ENCODE results near the gene MAP3K20. TPM values are rescaled to one million over a fixed set of nuclear protein-coding genes. Genes with fewer than 3 reads are reported as not detected.

MAP3K20 gene
- total RNA-seq, 4 donors from 2014 or later = 24.7 to 40.2 (median 33.8) TPM

DNA sequence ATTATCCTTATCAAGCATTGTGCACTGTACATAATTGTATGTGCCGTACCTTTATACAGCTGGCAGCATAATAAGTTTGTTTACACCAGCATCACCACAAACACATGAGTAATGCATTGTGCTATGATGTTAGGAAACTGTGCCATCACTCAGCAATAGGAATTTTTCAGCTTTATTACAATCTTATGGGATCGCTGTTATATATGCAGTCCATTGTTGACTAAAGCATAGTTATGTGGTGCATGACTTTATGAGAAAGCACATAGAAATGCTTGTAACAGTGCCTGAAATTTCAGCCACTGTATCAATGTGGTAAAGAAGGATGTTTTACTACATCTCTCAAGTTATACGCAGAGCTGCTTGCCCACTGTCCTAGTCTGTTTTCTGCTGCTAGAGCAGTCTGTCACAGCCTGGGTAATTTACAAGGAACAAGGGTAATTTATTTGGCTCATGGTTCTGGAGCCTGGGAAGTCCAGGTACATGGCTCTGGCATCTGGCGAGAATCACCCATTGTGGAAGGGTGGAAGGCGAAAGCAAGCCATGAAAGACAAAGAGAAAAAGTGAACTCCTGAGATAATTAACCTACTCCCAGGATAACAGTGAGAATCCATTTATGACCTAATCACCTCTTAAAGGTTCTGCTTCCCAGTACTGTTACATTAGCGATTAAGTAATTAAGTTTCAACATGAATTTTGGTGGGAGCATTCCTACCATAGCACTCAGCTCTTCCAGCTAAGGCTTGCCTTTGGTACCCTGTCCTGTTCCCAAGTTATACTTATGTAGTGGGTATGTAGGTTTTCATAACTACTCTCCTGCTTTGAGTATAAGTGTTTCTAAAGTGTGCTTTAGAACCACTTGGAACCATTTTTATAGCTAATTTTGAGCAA lies 4.6 kb downstream of the MAP3K20 start:
- no peak for DNase-seq
- Histone ChIP-seq H3K27me3 (no peaks in the 10 kb centered on the region), H3K36me3 (no peaks in the 10 kb centered on the region), H3K4me3 (no peak overlapping the region), H3K27ac (peak overlapping the region in 2 of 4 donors; percentile 13 to 28), H3K9me3 (no peaks in the 10 kb centered on the region), H3K4me1 (peaks cover 0 to 29% (median 13%) of the 10 kb centered on the region in 4 donors)
- in situ Hi-C loops (cut with MboI; ENCODE audit: low pct_ligation_motif_present in 1 of 4, low pct_unique_long_range_greater_than_20kb in 1 of 4, low sequenced_read_pairs in 3 of 4) = loop anchor here in 1 of 4 donors (25.0 kb wide), 1 partner anchor 107 kb away; no protein-coding TSS in a partner anchor
- TF ChIP-seq, protein P1, sequence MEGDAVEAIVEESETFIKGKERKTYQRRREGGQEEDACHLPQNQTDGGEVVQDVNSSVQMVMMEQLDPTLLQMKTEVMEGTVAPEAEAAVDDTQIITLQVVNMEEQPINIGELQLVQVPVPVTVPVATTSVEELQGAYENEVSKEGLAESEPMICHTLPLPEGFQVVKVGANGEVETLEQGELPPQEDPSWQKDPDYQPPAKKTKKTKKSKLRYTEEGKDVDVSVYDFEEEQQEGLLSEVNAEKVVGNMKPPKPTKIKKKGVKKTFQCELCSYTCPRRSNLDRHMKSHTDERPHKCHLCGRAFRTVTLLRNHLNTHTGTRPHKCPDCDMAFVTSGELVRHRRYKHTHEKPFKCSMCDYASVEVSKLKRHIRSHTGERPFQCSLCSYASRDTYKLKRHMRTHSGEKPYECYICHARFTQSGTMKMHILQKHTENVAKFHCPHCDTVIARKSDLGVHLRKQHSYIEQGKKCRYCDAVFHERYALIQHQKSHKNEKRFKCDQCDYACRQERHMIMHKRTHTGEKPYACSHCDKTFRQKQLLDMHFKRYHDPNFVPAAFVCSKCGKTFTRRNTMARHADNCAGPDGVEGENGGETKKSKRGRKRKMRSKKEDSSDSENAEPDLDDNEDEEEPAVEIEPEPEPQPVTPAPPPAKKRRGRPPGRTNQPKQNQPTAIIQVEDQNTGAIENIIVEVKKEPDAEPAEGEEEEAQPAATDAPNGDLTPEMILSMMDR (IDR thresholded peaks at IDR 0.05) = no peak
- no peak for TF ChIP-seq POLR2A (IDR thresholded peaks at IDR 0.05)
- no peak for TF ChIP-seq POLR2AphosphoS5 (IDR thresholded peaks at IDR 0.05)
- TF ChIP-seq EP300 (IDR thresholded peaks at IDR 0.05; ENCODE audit: low read depth) = no peak
- 77 to 82% methylated on average over 6 of the region's 6 CpGs for WGBS, 2 donors (ENCODE audit: low coverage in 1 of 2)
- intact Hi-C loops (cut with DNase I; ENCODE audit: low total_unique reads) = no loop called here

DNA sequence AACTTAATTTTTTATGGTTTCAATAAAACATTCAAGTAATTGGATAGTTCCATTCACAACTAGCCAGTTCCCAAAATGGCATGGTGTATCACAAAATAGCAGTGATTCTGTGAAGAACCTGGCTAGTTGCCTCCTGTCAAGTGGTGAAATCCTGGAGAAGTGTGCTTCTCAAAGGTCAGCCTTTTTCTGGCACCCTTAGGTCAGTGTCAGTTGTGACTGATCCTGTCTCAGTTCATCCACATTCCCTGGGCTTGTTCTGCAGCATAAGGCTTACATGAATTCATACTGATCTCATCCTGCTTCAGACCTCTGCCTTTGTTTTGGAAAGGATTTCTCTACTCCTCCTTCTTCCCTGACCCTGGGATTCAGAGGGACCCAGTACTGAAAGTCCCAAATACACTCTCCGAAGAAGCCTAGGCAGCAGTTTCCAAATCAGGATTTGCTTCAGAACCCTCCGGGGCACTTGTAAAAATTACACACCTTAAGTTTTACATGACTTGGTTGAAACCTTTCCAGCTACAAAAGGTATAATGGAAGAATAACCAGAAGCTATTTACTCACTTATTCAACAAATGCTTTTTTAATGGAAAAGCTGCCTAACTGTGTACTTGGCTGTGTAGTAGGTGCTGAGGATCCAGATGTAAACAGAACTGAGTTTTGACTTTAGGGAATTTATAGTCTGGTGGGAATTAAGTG lies 11.0 kb downstream of the MAP3K20 start:
- no peaks in the 10 kb centered on the region for H3K27me3 ChIP-seq
- TF ChIP-seq, protein P1 (IDR thresholded peaks at IDR 0.05) = no peak
- TF ChIP-seq EP300 (IDR thresholded peaks at IDR 0.05; ENCODE audit: low read depth) (no peak), POLR2A (IDR thresholded peaks at IDR 0.05) (no peak), POLR2AphosphoS5 (IDR thresholded peaks at IDR 0.05) (no peak)
- H3K9me3 ChIP-seq = no peaks in the 10 kb centered on the region
- WGBS, 2 donors (ENCODE audit: low coverage in 1 of 2) = 82% methylated on average over 2 of the region's 2 CpGs; no CpG with 5 or more reads in 1 of the 2 donors
- H3K36me3 ChIP-seq = no peaks in the 10 kb centered on the region
- no peak for DNase-seq
- peak overlapping the region; percentile 60 to 83 (median 68) for H3K27ac ChIP-seq
- in situ Hi-C loops (cut with MboI; ENCODE audit: low pct_ligation_motif_present in 1 of 4, low pct_unique_long_range_greater_than_20kb in 1 of 4, low sequenced_read_pairs in 3 of 4) (loop anchor here in 1 of 4 donors (25.0 kb wide), 1 partner anchor 101 kb away; no protein-coding TSS in a partner anchor), intact Hi-C loops (cut with DNase I; ENCODE audit: low total_unique reads) (no loop called here)
- no peak overlapping the region for H3K4me3 ChIP-seq
- peaks cover 0 to 28% (median 7%) of the 10 kb centered on the region in 4 donors for H3K4me1 ChIP-seq

DNA sequence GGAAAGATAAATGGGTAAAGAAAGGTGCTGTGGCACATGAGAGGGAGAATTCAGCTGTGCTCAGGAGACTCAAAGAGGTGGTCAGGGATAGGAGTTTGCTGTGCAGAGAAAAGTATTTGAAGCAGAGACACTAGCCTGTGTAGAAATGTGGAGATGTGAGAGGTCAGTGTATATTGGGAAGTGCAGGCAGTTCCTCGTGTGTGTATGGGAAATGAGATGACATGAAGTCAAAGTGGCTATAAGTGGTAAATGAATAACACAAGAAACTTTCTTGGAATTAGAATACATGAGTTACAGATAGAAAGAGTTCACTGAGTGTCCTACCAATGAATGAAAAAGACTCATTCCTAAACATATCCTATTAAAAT lies 11.6 kb downstream of the MAP3K20 start:
- TF ChIP-seq POLR2A (IDR thresholded peaks at IDR 0.05) = no peak
- no peaks in the 10 kb centered on the region for H3K36me3 ChIP-seq
- H3K9me3 ChIP-seq = no peaks in the 10 kb centered on the region
- WGBS, 2 donors (ENCODE audit: low coverage in 1 of 2) = 11 to 48% methylated on average over 1 of the region's 1 CpG
- H3K27me3 ChIP-seq = no peaks in the 10 kb centered on the region
- intact Hi-C loops (cut with DNase I; ENCODE audit: low total_unique reads) (no loop called here), in situ Hi-C loops (cut with MboI; ENCODE audit: low pct_ligation_motif_present in 1 of 4, low pct_unique_long_range_greater_than_20kb in 1 of 4, low sequenced_read_pairs in 3 of 4) (loop anchor here in 1 of 4 donors (25.0 kb wide), 1 partner anchor 100 kb away; no protein-coding TSS in a partner anchor)
- peak overlapping the region; percentile 60 to 83 (median 68) for H3K27ac ChIP-seq
- H3K4me3 ChIP-seq = no peak overlapping the region
- no peak for DNase-seq
- peaks cover 0 to 33% (median 9%) of the 10 kb centered on the region in 4 donors for H3K4me1 ChIP-seq

DNA sequence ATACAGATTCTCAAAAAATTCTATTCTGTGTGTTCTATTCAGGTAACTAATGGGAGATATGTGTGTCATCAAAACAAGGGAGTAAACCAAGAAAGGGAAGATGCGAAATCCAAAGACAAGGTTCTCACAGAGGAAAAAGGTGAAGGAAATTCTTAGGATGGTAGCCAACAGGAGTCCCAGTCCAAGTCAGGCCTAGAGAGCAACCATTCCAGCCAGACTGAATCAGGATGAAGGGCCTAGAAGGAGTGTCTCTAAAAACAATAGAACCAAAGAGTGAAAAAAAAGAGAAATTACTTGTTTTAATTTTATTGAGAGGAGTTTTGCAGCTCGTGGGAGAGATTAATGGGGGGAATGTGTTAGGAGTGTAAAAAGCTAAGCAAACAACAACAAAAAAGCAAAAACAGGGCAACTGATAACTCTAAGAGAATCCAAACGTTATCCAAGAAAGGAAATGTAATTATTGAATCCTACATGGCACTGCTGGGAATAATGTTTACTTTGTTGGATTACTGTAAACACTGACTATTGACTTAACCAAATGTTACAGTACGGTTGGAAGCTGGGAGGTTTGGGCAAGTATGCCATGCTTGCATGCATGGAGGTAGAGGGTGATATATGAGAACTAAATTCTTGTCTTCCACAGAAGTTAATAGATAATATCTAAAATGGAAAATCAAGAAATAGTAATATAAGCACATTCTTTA lies 12.3 kb downstream of the MAP3K20 start:
- no peak for DNase-seq
- Histone ChIP-seq H3K9me3 (no peaks in the 10 kb centered on the region), H3K36me3 (no peaks in the 10 kb centered on the region), H3K27ac (peak overlapping the region; percentile 60 to 83 (median 68)), H3K27me3 (no peaks in the 10 kb centered on the region), H3K4me1 (peaks cover 2 to 41% (median 13%) of the 10 kb centered on the region in 4 donors), H3K4me3 (no peak overlapping the region)
- TF ChIP-seq POLR2AphosphoS5 (IDR thresholded peaks at IDR 0.05) (no peak), POLR2A (IDR thresholded peaks at IDR 0.05) (no peak), EP300 (IDR thresholded peaks at IDR 0.05; ENCODE audit: low read depth) (no peak)
- TF ChIP-seq, protein P1 (IDR thresholded peaks at IDR 0.05) = no peak
- WGBS, 2 donors (ENCODE audit: low coverage in 1 of 2) = 72% methylated on average over 4 of the region's 4 CpGs
- in situ Hi-C loops (cut with MboI; ENCODE audit: low pct_ligation_motif_present in 1 of 4, low pct_unique_long_range_greater_than_20kb in 1 of 4, low sequenced_read_pairs in 3 of 4) (loop anchor here in 1 of 4 donors (25.0 kb wide), 1 partner anchor 99 kb away; no protein-coding TSS in a partner anchor), intact Hi-C loops (cut with DNase I; ENCODE audit: low total_unique reads) (no loop called here)

Measured in transverse colon (tissue), 4 donors.